HUDEP-2 (cell line): ENCODE results near the gene ZNF45.
"Not testable (repeated sequence)": the region's sequence is repeated elsewhere in the genome, so short reads cannot be mapped to it uniquely, and the experiment has no call there.

Experiments used
- DNase-seq, 76 experiments: peaks; one replicate each; lab custom pipeline; 2025; ENCODE audit not compliant: unreplicated experiment in 76 of 76; lab: John Stamatoyannopoulos, UW

The ZNF45 gene

GRCh38 chr19:43934985-43935708 lies at the start of gene ZNF45:
Gene ZNF45, minus strand, starts transcription at chr19:43935282. Its CDS starts 13,097 bp downstream, at chr19:43922185.
- DNase-seq, result peak in 75 of 76 experiments; percentile 48 to 97 (median 86)

GRCh38 chr19:43984687-43985000 lies 49.6 kb upstream of the ZNF45 start:
- DNase-seq, result peak in 12 of 76 experiments; percentile 8 to 61 (median 29)

- peak in 75 of 76 experiments; percentile 48 to 94 (median 83) for DNase-seq
These were observed 49.0 kb upstream of the ZNF45 start, which contains the start of gene ZNF155 for GRCh38 chr19:43983912-43984686. Gene ZNF155, plus strand, starts transcription at chr19:43984188. Its CDS starts 4,356 bp downstream, at chr19:43988544.

- DNase-seq, result no peak
These were observed 48.4 kb upstream of the ZNF45 start for GRCh38 chr19:43983544-43983911.

GRCh38 chr19:43976732-43977131 lies 41.6 kb upstream of the ZNF45 start:
- no peak for DNase-seq

- DNase-seq, result no peak
These were observed 31.1 kb upstream of the ZNF45 start for GRCh38 chr19:43966079-43966694.

- DNase-seq, result no peak
These were observed 25.3 kb upstream of the ZNF45 start for GRCh38 chr19:43960411-43960810.

- DNase-seq, result no peak
These were observed 22.8 kb upstream of the ZNF45 start for GRCh38 chr19:43957891-43958290.

GRCh38 chr19:43956827-43957226 lies 21.7 kb upstream of the ZNF45 start:
- no peak for DNase-seq

GRCh38 chr19:43950834-43951645 lies 16.0 kb upstream of the ZNF45 start, which contains the start of gene ZNF221:
Gene ZNF221, plus strand, starts transcription at chr19:43951228. Its CDS starts 11,499 bp downstream, at chr19:43962727.
- peak in 75 of 76 experiments; percentile 21 to 97 (median 85) for DNase-seq

GRCh38 chr19:43949803-43950202 lies 14.7 kb upstream of the ZNF45 start:
- DNase-seq, result not testable (repeated sequence)

- DNase-seq, result not testable (repeated sequence)
These were observed 12.3 kb upstream of the ZNF45 start for GRCh38 chr19:43947412-43947811.

GRCh38 chr19:43941209-43941608 lies 6.1 kb upstream of the ZNF45 start:
- no peak for DNase-seq

- DNase-seq, result no peak
These were observed 5.6 kb upstream of the ZNF45 start for GRCh38 chr19:43940719-43941118.

- no peak for DNase-seq
These were observed 4.6 kb upstream of the ZNF45 start for GRCh38 chr19:43939557-43940260.

GRCh38 chr19:43936188-43936587 lies 1.1 kb upstream of the ZNF45 start:
- peak in 6 of 76 experiments; percentile 5 to 24 (median 11) for DNase-seq

- DNase-seq, result peak in 2 of 76 experiments; percentile 6 to 12
These were observed 762 bp downstream of the ZNF45 start for GRCh38 chr19:43934055-43934984.

GRCh38 chr19:43928820-43929219 lies 6.3 kb downstream of the ZNF45 start:
- no peak for DNase-seq

- no peak for DNase-seq
These were observed 11.2 kb downstream of the ZNF45 start for GRCh38 chr19:43923875-43924274.
